Heart right ventricle (tissue), 16 donors: ENCODE results near the gene GRPEL1. TPM values are rescaled to one million over a fixed set of nuclear protein-coding genes. Genes with fewer than 3 reads are reported as not detected.

ENCODE experiments used
- ATAC-seq, 8 donors: fragments of 200-7000 bp; cut with Tn5 transposase; one replicate each; pipeline ENCODE4 v1.9.1; 2020; ENCODE audit warnings: mild to moderate bottlenecking in 8 of 8, moderate library complexity in 8 of 8, moderate number of reproducible peaks in 1 of 8
- DNase-seq, 2 donors: peaks; one replicate each; pipeline ENCODE4 v3.0.0-alpha.2; 2020
- H3K27ac ChIP-seq, 10 donors: fragments of 200-600 bp; sonication (generic) in 2 of 10; one replicate each; pipeline versions ENCODE4 v1.5.0 to v1.8.0; 2020 to 2022; ENCODE audit warnings: mild to moderate bottlenecking in 3 of 10
- H3K27me3 ChIP-seq, 7 donors: fragments of 200-600 bp; one replicate each; pipeline ENCODE4 v1.8.0; 2021 to 2022; ENCODE audit warnings: mild to moderate bottlenecking in 2 of 7
- H3K36me3 ChIP-seq, 9 donors: fragments of 200-600 bp; sonication (generic) in 1 of 9; one replicate each; pipeline versions ENCODE4 v1.5.0 to v1.8.0; 2020 to 2022; ENCODE audit warnings: mild to moderate bottlenecking in 2 of 9
- H3K4me1 ChIP-seq, 9 donors: fragments of 200-600 bp; sonication (generic) in 1 of 9; one replicate each; pipeline versions ENCODE4 v1.5.0 to v1.8.0; 2020 to 2022; ENCODE audit warnings: mild to moderate bottlenecking in 4 of 9
- H3K4me3 ChIP-seq, 10 donors: fragments of 200-600 bp; sonication (generic) in 2 of 10; one replicate each; pipeline versions ENCODE4 v1.5.0 to v1.8.0; 2020 to 2022; ENCODE audit warnings: mild to moderate bottlenecking in 7 of 10, moderate library complexity in 2 of 10
- H3K9me3 ChIP-seq, 11 donors: fragments of 200-600 bp in 10 of 11; sonication (generic) in 2 of 11; one replicate each; pipeline versions ENCODE4 v1.5.0 to v1.8.0; 2013 to 2022; ENCODE audit warnings: mild to moderate bottlenecking in 2 of 11, control low read depth in 1 of 11, moderate library complexity in 1 of 11
- CTCF ChIP-seq, 9 donors: fragments of 200-600 bp; sonication (generic) in 2 of 9; IDR thresholded peaks; one replicate each; pipeline versions ENCODE4 v1.5.0 to v1.8.0; 2021 to 2022; ENCODE audit warnings: antibody characterized with exemption in 9 of 9, mild to moderate bottlenecking in 5 of 9, moderate library complexity in 1 of 9
- WGBS, 2 donors: extraction: QIAGEN DNeasy Blood & Tissue Kit; methylation state at CpG; one replicate each; pipeline ENCODE4 v1.1.7; 2013; ENCODE audit warnings: inconsistent platforms in 1 of 2; 5-methylcytosine and 5-hydroxymethylcytosine counted together
- intact Hi-C, 10 donors: fragments of 100-400 bp; cut with DNase I; formaldehyde crosslinking; loops; one replicate each; pipeline versions ENCODE4 v1.11.1 to v1.14.2; 2022
- polyA plus RNA-seq, 2 donors: library from polyadenylated mRNA; stranded (reverse); fragments of 200-250 nt; gene quantifications; one replicate each; pipeline ENCODE4 v1.2.3, GENCODE V29; 2013
- total RNA-seq, 10 donors: library from RNA; stranded (reverse); fragmentation: NEBNext Ultra II Directional in 3 of 10; extraction: Animal tissue kit (Norgen Biotek cat#: 25700) in 3 of 10; gene quantifications; one replicate each; pipeline versions ENCODE4 v1.2.1 to v1.2.4, GENCODE V29; 2021 to 2023
- donor health status: Arrhythmogenic right ventricular cardiomyopathy.
- donor health status: ischemic (EF 13 %, LVEDD 7.1; RV severe dilation, severe dysfunction).
- donor health status: healthy with polysubstance abuse.
- donor health status: DM: no; HTN: yes; CAD: no.
- donor health status: DM: no; HTN: no; CAD: no.
- donor health status: ischemic (EF 25% LVEDD 6.9; RV normal size, moderate dysfunction).
- donor health status: ischemic (EF 25% LVEDD 5.7; RV mildly dilated, moderate dysfunction).
- donor health status: healthy.
- donor health status: DM: yes; HTN: yes; CAD: no.
- donor health status: Ischemic cardiomyopathy.
- donor health status: ischemic (EF 35%, LVEDD 5.7; RV mildly dilated, moderate dysfunction).
- donor health status: nonischemic (EF 11% LVEDD 7.7; RV severe dilation, severe dysfunction).
- donor health status: DM: yes; HTN: yes; CAD: no.
- donor health status: PGD.
- donor health status: ischemic (EF 29% LVEDD 5.4; RV normal size, mild dysfunction).
- donor health status: nonischemic (EF 23%, LVEDD 6.1; RV moderate dilation, normal function).

GRPEL1 gene
- total and polyA plus RNA-seq, 12 donors, result 38.7 to 83.3 (median 55.8) TPM

- ATAC-seq, result no peak
- Histone ChIP-seq H3K27ac (no peak overlapping the region), H3K27me3 (no peaks in the 10 kb centered on the region), H3K4me3 (no peak overlapping the region), H3K36me3 (peaks cover 0 to 16% (median 0%) of the 10 kb centered on the region in 9 donors), H3K9me3 (no peaks in the 10 kb centered on the region), H3K4me1 (peaks cover 23 to 79% (median 68%) of the 10 kb centered on the region in 9 donors)
- TF ChIP-seq CTCF (IDR thresholded peaks at IDR 0.05), result no peak
- DNase-seq, result no peak
- WGBS, 2 donors, result 81 to 84% methylated on average over 9 of the region's 9 CpGs
- intact Hi-C loops, result loop anchor here in 4 of 10 donors (10.0 kb wide), 2 partner anchors 62 to 332 kb away; partner anchors contain the start of gene BLOC1S4 (in 2 of the 4)
Measured at GRCh38 chr4:7046971-7047370, 20.9 kb downstream of the GRPEL1 start.

GRCh38 chr4:7045961-7046921 lies 21.6 kb downstream of the GRPEL1 start:
- no peaks in the 10 kb centered on the region for H3K27me3 ChIP-seq
- no peaks in the 10 kb centered on the region for H3K9me3 ChIP-seq
- 81% methylated on average over 23 of the region's 23 CpGs for WGBS, 2 donors
- H3K27ac ChIP-seq, result no peak overlapping the region
- peak overlapping the region in 3 of 10 donors; percentile 19 to 100 (median 93) for H3K4me3 ChIP-seq
- peaks cover 27 to 82% (median 70%) of the 10 kb centered on the region in 9 donors for H3K4me1 ChIP-seq
- intact Hi-C loops, result loop anchor here in 5 of 10 donors (2.0 to 10.0 kb wide), 3 partner anchors 21 to 331 kb away; partner anchors contain the start of gene BLOC1S4 (in 2 of the 5)
- ATAC-seq (no peak), DNase-seq (no peak)
- no peak for TF ChIP-seq CTCF (IDR thresholded peaks at IDR 0.05)
- peaks cover 0 to 14% (median 0%) of the 10 kb centered on the region in 9 donors for H3K36me3 ChIP-seq

- Histone ChIP-seq H3K36me3 (peaks cover 0 to 7% (median 0%) of the 10 kb centered on the region in 9 donors), H3K9me3 (no peaks in the 10 kb centered on the region), H3K4me3 (peak overlapping the region in 4 of 10 donors; percentile 2 to 100 (median 96)), H3K27me3 (no peaks in the 10 kb centered on the region), H3K4me1 (peaks cover 25 to 76% (median 65%) of the 10 kb centered on the region in 9 donors), H3K27ac (no peak overlapping the region)
- no peak for ATAC-seq
- WGBS, 2 donors, result 78 to 84% methylated on average over 8 of the region's 8 CpGs
- DNase-seq, result no peak
- no peak for TF ChIP-seq CTCF (IDR thresholded peaks at IDR 0.05)
- intact Hi-C loops, result loop anchor here in 5 of 10 donors (2.0 to 10.0 kb wide), 3 partner anchors 21 to 331 kb away; partner anchors contain the start of gene BLOC1S4 (in 2 of the 5)
Measured at GRCh38 chr4:7045553-7045952, 22.3 kb downstream of the GRPEL1 start.
